Amniotic epithelial cell (primary cell): ENCODE measurements around the gene OLFML2A.

Experiments used
- DNase-seq: peaks from one replicate; pipeline ENCODE4 v3.0.0-alpha.2; 2010; ENCODE audit warnings: low read depth

OLFML2A gene

GRCh38 chr9:124797343-124798103 lies 20.6 kb downstream of the OLFML2A start:
- peak; percentile 53 for DNase-seq

- DNase-seq, result no peak
Measured at GRCh38 chr9:124799274-124800006, 22.5 kb downstream of the OLFML2A start.

GRCh38 chr9:124800306-124801259 lies 23.6 kb downstream of the OLFML2A start:
- no peak for DNase-seq

GRCh38 chr9:124801356-124801755 lies 24.4 kb downstream of the OLFML2A start:
- DNase-seq, result no peak

DNA sequence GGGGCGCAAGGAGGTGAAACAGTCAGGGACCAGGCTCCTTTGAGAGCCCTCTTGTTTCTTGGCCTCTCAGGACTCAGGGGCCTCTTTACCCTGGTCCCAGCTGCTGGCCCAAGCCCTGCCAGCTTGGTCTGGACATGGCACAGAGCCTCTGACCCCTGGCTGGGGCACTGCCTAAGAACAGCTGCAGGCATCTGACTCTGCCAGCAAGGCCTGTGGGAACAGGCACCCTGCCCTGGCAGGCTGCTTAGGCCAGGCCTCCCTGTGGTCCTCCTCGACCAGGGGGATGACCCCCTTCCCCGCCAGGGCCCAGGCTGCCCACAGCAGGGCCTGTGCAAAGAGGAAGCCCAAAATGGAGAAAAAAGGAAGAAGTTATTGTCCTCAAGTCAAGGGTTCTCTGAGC lies 25.5 kb downstream of the OLFML2A start:
- DNase-seq, result no peak

- no peak for DNase-seq
Measured at GRCh38 chr9:124803911-124804310, 27.0 kb downstream of the OLFML2A start.

- peak; percentile 40 for DNase-seq
Measured at GRCh38 chr9:124805186-124805585, 28.3 kb downstream of the OLFML2A start.

DNA sequence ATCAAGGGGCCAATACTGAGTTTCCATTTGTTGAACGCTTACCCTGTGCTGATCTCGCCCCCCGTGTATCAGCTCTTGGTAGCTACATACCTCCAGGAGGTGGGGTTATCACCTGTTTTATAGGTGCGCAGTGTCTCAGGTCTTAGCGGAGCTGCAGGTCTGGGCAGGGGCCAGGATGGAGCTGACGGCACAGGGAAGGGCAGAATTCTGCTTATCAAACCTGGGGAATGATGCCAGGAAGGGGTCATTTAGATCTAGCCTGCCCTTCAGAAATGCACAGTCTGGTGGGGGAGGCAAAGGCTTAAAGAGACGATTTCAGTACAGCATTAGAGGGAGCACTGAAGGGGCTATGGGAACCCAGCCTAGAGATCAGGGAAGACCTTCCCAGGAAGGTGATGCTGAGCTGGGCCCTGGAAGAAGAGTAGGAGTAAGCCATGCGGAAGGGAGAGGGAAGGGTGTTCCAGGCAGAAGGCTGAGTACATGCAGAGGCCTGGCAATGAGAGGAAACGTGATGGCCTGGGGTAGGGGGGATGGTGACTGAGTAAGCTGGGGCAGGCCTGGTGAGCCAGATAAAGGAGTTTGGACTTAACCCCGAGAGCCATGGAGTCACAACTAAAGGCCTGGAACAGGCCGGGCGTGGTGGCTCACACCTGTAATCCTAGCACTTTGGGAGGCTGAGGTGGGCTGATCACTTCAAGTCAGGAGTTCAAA lies 31.5 kb downstream of the OLFML2A start:
- no peak for DNase-seq

GRCh38 chr9:124809211-124809610 lies 32.3 kb downstream of the OLFML2A start:
- no peak for DNase-seq

- no peak for DNase-seq
Measured at GRCh38 chr9:124809741-124810500, 33.0 kb downstream of the OLFML2A start.

- DNase-seq, result peak; percentile 81
Measured at GRCh38 chr9:124810663-124811355, 33.9 kb downstream of the OLFML2A start.

DNA sequence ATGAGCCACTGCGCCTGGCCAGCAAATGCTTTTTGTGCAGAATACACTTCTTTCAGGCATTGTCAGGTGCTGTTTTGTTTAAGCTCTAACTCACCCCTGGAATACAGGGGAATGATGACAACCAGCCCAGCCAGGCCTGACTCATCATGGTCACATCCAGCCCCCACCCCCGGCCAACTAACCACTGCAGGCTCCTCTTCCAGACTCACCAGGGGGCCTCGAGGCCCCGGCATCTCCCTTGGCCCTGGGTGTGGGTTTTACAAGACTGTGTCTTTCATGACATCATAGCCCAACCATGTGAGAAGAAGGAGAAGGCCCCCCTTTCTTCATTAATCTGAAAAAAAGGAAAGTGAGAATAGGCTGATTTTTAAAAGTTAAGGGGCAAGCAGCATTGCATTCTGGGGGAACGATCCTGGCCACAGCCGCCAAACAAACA lies 35.5 kb downstream of the OLFML2A start:
- DNase-seq, result peak; percentile 96

DNA sequence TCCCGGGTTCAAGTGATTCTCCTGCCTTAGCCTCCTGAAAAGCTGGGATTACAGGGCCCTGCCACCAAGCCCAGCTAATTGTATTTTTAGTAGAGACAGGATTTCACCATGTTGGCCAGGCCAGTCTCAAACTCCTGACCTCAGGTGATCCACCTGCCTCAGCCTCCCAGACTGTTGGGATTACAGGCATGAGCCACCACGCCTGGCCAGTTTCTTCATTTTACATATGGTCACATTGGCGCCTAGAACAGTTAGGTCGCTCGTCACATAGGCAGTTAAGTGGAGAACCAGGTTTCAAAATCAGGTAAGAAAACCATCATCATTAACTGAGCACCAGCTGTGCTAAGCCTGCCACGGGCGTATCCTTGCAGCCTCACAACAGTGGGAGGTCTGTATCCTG lies 36.1 kb downstream of the OLFML2A start:
- no peak for DNase-seq

DNA sequence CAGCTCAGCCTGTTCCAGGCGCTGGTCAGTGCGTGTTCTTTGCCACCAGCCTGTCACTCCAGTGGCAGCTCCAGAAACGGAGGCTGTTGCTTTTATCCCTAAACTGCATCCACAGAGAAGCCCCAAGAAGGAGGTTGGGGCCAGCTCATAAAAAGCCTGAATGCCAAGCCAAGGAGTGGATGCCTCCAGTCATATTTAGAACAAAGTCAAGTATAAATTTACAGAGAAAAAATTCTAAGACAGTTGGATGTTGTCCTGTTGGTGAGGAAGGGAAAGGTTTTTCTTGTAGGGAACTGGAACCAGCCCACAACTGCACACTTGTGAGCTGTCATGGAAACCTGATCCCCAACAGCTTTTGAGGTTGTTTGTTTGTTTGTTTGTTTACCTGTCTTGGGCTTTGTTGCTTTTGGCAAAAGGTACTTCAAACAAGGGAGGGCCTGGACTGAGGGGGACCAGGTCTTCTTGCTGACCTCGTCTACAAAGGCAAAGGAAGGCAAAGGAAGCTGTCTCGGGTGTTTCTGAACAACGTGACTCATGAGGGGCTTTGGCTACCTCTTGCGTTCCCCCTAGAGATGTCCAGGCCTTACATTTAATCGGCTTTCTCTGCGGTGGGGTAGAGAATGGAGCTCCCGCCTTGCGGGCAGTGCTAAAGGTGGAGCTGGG lies 36.7 kb downstream of the OLFML2A start:
- no peak for DNase-seq

GRCh38 chr9:124814164-124814535 lies 37.2 kb downstream of the OLFML2A start:
- DNase-seq, result no peak

- DNase-seq, result no peak
Measured at GRCh38 chr9:124815601-124816000, 38.7 kb downstream of the OLFML2A start.

- peak; percentile 72 for DNase-seq
Measured at GRCh38 chr9:124818431-124819281, 41.7 kb downstream of the OLFML2A start.

GRCh38 chr9:124820698-124821623 lies 44.0 kb downstream of the OLFML2A start:
- DNase-seq, result no peak
